CD14-positive monocyte (primary cell): ENCODE measurements around the gene DNTT. TPM values are rescaled to one million over a fixed set of nuclear protein-coding genes. Genes with fewer than 3 reads are reported as not detected.

Source experiments
- DNase-seq, 3 donors: peaks; one replicate each; pipeline ENCODE4 v3.0.0-alpha.2; 2011 to 2022
- H2AFZ ChIP-seq: 2 replicates; pipeline ENCODE4 v1.6.0; 2012; ENCODE audit warnings: mild to moderate bottlenecking, low read depth, low read length, inconsistent platforms; ENCODE audit not compliant: insufficient read depth, poor library complexity, severe bottlenecking
- H3K27ac ChIP-seq, 2 donors: 1 replicate in 1 of 2; 2 replicates in 1 of 2; pipeline ENCODE4 v1.5.1; 2012 to 2013; ENCODE audit warnings: low read length in 2 of 2, control low read depth in 1 of 2, inconsistent platforms in 1 of 2, low read depth in 1 of 2, mild to moderate bottlenecking in 1 of 2
- H3K27me3 ChIP-seq, 2 donors: one replicate each; pipeline versions ENCODE4 v1.6.0 to v1.6.1; 2011 to 2013; ENCODE audit warnings: low read length in 2 of 2; ENCODE audit not compliant: control insufficient read depth in 2 of 2, insufficient read depth in 2 of 2
- H3K36me3 ChIP-seq, 2 donors: replicated peaks in 1 of 2; 1 replicate in 1 of 2; 2 replicates in 1 of 2; pipeline versions ENCODE4 v1.5.1 to v1.6.1; 2012 to 2013; ENCODE audit warnings: low read length in 2 of 2, control low read depth in 1 of 2, inconsistent platforms in 1 of 2, mild to moderate bottlenecking in 1 of 2; ENCODE audit not compliant: insufficient read depth in 2 of 2, control insufficient read depth in 1 of 2
- H3K4me1 ChIP-seq, 2 donors: 1 replicate in 1 of 2; 2 replicates in 1 of 2; pipeline versions ENCODE4 v1.5.1 to v1.6.1; 2012 to 2013; ENCODE audit warnings: low read length in 2 of 2, control low read depth in 1 of 2, inconsistent platforms in 1 of 2, mild to moderate bottlenecking in 1 of 2, moderate library complexity in 1 of 2; ENCODE audit not compliant: insufficient read depth in 2 of 2, control insufficient read depth in 1 of 2
- H3K4me2 ChIP-seq: replicated peaks from 2 replicates; pipeline ENCODE3; 2012; ENCODE audit warnings: low read length, moderate library complexity, mild to moderate bottlenecking; ENCODE audit not compliant: poor library complexity, severe bottlenecking; ENCODE audit errors: extremely low read depth
- H3K4me3 ChIP-seq, 3 experiments: fragments of 200-600 bp in 1 of 3; sonication (generic) in 1 of 3; replicated peaks in 1 of 3; 1 replicate in 2 of 3; 2 replicates in 1 of 3; pipeline ENCODE4 v1.5.1; 2011 to 2013; ENCODE audit warnings: low read length in 3 of 3, mild to moderate bottlenecking in 3 of 3, control low read depth in 2 of 3, low read depth in 2 of 3, inconsistent platforms in 1 of 3, moderate library complexity in 1 of 3
- H3K79me2 ChIP-seq: 2 replicates; pipeline ENCODE4 v1.6.0; 2012; ENCODE audit warnings: mild to moderate bottlenecking, control low read depth, inconsistent platforms, low read length, moderate library complexity; ENCODE audit not compliant: insufficient read depth
- H3K9ac ChIP-seq: 2 replicates; pipeline ENCODE4 v1.6.0; 2017; ENCODE audit warnings: low read length, mild to moderate bottlenecking; ENCODE audit not compliant: insufficient read depth, poor library complexity, severe bottlenecking
- H3K9me3 ChIP-seq, 2 donors: replicated peaks in 1 of 2; 1 replicate in 1 of 2; 2 replicates in 1 of 2; pipeline versions ENCODE4 v1.5.1 to v1.6.1; 2012 to 2013; ENCODE audit warnings: low read length in 2 of 2, control low read depth in 1 of 2; ENCODE audit not compliant: control insufficient read depth in 1 of 2, insufficient read depth in 1 of 2
- H4K20me1 ChIP-seq: 2 replicates; pipeline ENCODE4 v1.6.0; 2012; ENCODE audit warnings: mild to moderate bottlenecking, low read length, control low read depth, moderate library complexity; ENCODE audit not compliant: insufficient read depth
- H3K27ac Mint-ChIP-seq, 7 donors: one replicate each; pipeline ENCODE4 v1.8.0; 2020; ENCODE audit warnings: mild to moderate bottlenecking in 7 of 7, mixed read lengths in 7 of 7, moderate library complexity in 6 of 7, inconsistent platforms in 2 of 7
- H3K27me3 Mint-ChIP-seq, 3 donors: one replicate each; pipeline ENCODE4 v1.8.0; 2021 to 2022; ENCODE audit warnings: low read depth in 3 of 3, mild to moderate bottlenecking in 3 of 3, mixed read lengths in 3 of 3, moderate library complexity in 3 of 3, inconsistent platforms in 1 of 3
- H3K36me3 Mint-ChIP-seq, 2 donors: one replicate each; pipeline ENCODE4 v1.8.0; 2020; ENCODE audit warnings: mixed read lengths in 2 of 2, inconsistent platforms in 1 of 2, mild to moderate bottlenecking in 1 of 2
- H3K4me1 Mint-ChIP-seq: one replicate; pipeline ENCODE4 v1.8.0; 2020; ENCODE audit warnings: mild to moderate bottlenecking, mixed read lengths
- H3K4me3 Mint-ChIP-seq, 2 donors: one replicate each; pipeline ENCODE4 v1.8.0; 2020; ENCODE audit warnings: mild to moderate bottlenecking in 2 of 2, mixed read lengths in 2 of 2, moderate library complexity in 1 of 2
- H3K9me3 Mint-ChIP-seq, 7 donors: one replicate each; pipeline ENCODE4 v1.8.0; 2020 to 2022; ENCODE audit warnings: mixed read lengths in 7 of 7, mild to moderate bottlenecking in 6 of 7, moderate library complexity in 6 of 7, inconsistent platforms in 2 of 7
- CTCF ChIP-seq: fragments of 200-600 bp; IDR thresholded peaks from one replicate; pipeline ENCODE4 v1.8.0; 2022; ENCODE audit warnings: antibody characterized with exemption, mild to moderate bottlenecking
- WGBS: methylation state at CpG from one replicate; pipeline ENCODE4 v1.1.5; 2013; ENCODE audit warnings: missing lambda C conversion rate; ENCODE audit not compliant: insufficient coverage; 5-methylcytosine and 5-hydroxymethylcytosine counted together
- intact Hi-C, 2 donors: fragments of 100-400 bp; cut with micrococcal nuclease; formaldehyde crosslinking; loops; one replicate each; pipeline versions ENCODE4 v1.15.0 to v1.15.1; 2023
- polyA plus RNA-seq, 3 donors: library from polyadenylated mRNA; depleted of rRNA in 1 of 3; unstranded in 2 of 3; stranded (reverse) in 1 of 3; fragments of 300-500 nt in 2 of 3; fragments of >200 nt in 1 of 3; fragmentation: Illumina TruSeq in 2 of 3; gene quantifications; 1 replicate in 2 of 3; 2 replicates in 1 of 3; pipeline ENCODE4 v1.2.3, GENCODE V29; 2012 to 2021

The DNTT gene
- polyA plus RNA-seq, 3 donors: not detected

- intact Hi-C loops: no loop called here
- H3K36me3 Mint-ChIP-seq: no peaks in the 10 kb centered on the region
- Histone ChIP-seq H3K27me3 (no peaks in the 10 kb centered on the region), H3K9ac (no peak overlapping the region), H3K4me3 (no peak overlapping the region), H3K36me3 (no peaks in the 10 kb centered on the region), H2AFZ (no peak overlapping the region), H4K20me1 (no peaks in the 10 kb centered on the region), H3K4me1 (peaks cover 14 to 19% of the 10 kb centered on the region in 2 donors), H3K27ac (no peak overlapping the region), H3K9me3 (no peaks in the 10 kb centered on the region), H3K4me2 (no peak overlapping the region), H3K79me2 (no peaks in the 10 kb centered on the region)
- H3K4me1 Mint-ChIP-seq: peaks cover 36% of the 10 kb centered on the region
- TF ChIP-seq CTCF: no peak
- WGBS: no CpG with 5 or more reads among the region's 3 CpGs
- H3K4me3 Mint-ChIP-seq: no peak overlapping the region
- no peaks in the 10 kb centered on the region for H3K9me3 Mint-ChIP-seq
- H3K27ac Mint-ChIP-seq: no peak overlapping the region
- DNase-seq: no peak
- H3K27me3 Mint-ChIP-seq: peaks cover 0 to 1% (median 0%) of the 10 kb centered on the region in 3 donors
Measured at GRCh38 chr10:96311180-96311715, 7.0 kb downstream of the DNTT start.

- Mint-ChIP-seq H3K4me3 (no peak overlapping the region), H3K27me3 (no peaks in the 10 kb centered on the region), H3K27ac (no peak overlapping the region), H3K36me3 (no peaks in the 10 kb centered on the region), H3K4me1 (peaks cover 26% of the 10 kb centered on the region), H3K9me3 (no peaks in the 10 kb centered on the region)
- no peak overlapping the region for H3K27ac ChIP-seq
- H3K9ac ChIP-seq: no peak overlapping the region
- no peak overlapping the region for H2AFZ ChIP-seq
- H3K36me3 ChIP-seq: no peaks in the 10 kb centered on the region
- H3K27me3 ChIP-seq: no peaks in the 10 kb centered on the region
- intact Hi-C loops: no loop called here
- H3K4me3 ChIP-seq: no peak overlapping the region
- H4K20me1 ChIP-seq: no peaks in the 10 kb centered on the region
- no peaks in the 10 kb centered on the region for H3K9me3 ChIP-seq
- no peak for TF ChIP-seq CTCF
- no peaks in the 10 kb centered on the region for H3K79me2 ChIP-seq
- H3K4me2 ChIP-seq: no peak overlapping the region
- peaks cover 0 to 5% of the 10 kb centered on the region in 2 donors for H3K4me1 ChIP-seq
- 100% methylated on average over 1 of the region's 2 CpGs for WGBS
- DNase-seq: no peak
Measured at GRCh38 chr10:96313344-96313743, 9.1 kb downstream of the DNTT start.
